T-helper 17 cell (primary cell): ENCODE results near the gene GLRA3. TPM values are rescaled to one million over a fixed set of nuclear protein-coding genes. Genes with fewer than 3 reads are reported as not detected.
A peak's percentile ranks its signal among the peaks of the same experiment; 100 is the strongest.
"Not testable (repeated sequence)": the region's sequence is repeated elsewhere in the genome, so short reads cannot be mapped to it uniquely, and the experiment has no call there.

ENCODE experiments used
- ATAC-seq: fragments of 150-1000 bp; cut with Tn5 transposase; 2 replicates; pipeline ENCODE4 v1.10.0; 2021; ENCODE audit warnings: mild to moderate bottlenecking, moderate library complexity
- DNase-seq, 3 donors: peaks; one replicate each; pipeline versions ENCODE4 v3.0.0 to v3.0.0-alpha.2; 2020 to 2021
- H3K9me3 ChIP-seq: one replicate; pipeline ENCODE4 v1.7.0; 2013; ENCODE audit warnings: low read length, mild to moderate bottlenecking; ENCODE audit not compliant: control insufficient read depth, poor library complexity, severe bottlenecking
- H3K27ac Mint-ChIP-seq: one replicate; pipeline ENCODE4 v1.8.0; 2022; ENCODE audit warnings: mild to moderate bottlenecking, moderate library complexity, mixed read lengths
- H3K27me3 Mint-ChIP-seq: one replicate; pipeline ENCODE4 v1.8.0; 2022; ENCODE audit warnings: mixed read lengths
- H3K36me3 Mint-ChIP-seq: one replicate; pipeline ENCODE4 v1.8.0; 2022; ENCODE audit warnings: low read depth, mixed read lengths
- H3K4me1 Mint-ChIP-seq: one replicate; pipeline ENCODE4 v1.8.0; 2022; ENCODE audit warnings: mild to moderate bottlenecking, mixed read lengths
- H3K4me3 Mint-ChIP-seq: one replicate; pipeline ENCODE4 v1.8.0; 2022; ENCODE audit warnings: mild to moderate bottlenecking, moderate library complexity, mixed read lengths
- total RNA-seq, 4 donors: library from RNA in 2 of 4; stranded (reverse) in 2 of 4; gene quantifications; one replicate each; pipeline ENCODE4 v1.2.3 and lab custom pipeline; 2022 to 2026

The GLRA3 gene
- total RNA-seq (not detected), total RNA-seq (lab: John Stamatoyannopoulos, UW) (0 reads per million in 2 donors)

DNA sequence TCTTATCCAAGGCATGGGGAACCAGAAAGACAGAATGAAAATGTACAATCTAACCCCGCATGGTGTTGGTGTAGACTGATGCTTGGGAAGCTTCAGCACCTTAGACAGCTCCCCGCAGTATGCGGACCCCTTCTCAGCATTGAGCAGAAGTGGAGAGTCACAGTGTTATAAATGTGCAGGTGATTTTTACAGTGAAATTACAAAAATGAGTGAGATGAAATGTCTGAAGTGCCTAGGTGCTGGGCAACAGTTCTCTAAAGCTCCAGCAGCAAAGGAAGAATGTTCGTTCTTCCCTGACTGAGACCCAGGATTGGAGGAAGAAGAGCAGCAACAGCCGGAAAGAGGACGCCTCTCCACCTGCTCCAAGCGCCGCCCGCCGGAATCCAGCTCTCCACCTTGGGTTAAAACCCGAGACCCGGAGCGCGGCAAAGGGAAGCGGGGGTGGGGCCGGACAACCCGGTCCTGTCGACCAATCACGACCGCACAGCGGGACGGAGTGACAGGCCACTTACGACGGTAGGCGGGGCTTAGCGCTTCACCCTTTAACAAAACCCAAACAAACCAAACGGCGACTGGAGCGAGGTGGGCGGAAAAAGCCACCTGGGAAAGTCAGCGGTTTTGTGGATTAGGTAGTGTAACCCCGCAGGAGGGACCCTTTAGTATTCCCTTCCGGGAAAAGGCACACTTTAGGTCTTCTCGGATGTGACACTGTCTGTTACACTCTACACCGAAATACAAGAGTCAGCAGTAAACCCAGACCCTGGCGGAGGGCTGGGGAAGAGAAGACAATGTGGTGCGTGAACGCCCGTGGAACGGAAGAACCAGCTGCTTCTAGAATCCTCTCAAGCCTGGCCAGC, at the start of gene GLRA3:
GLRA3 (minus strand) TSS at position 403 of the 857 bp plus-strand sequence. CDS start 436 bp downstream, outside the sequence.
- no peaks in the 10 kb centered on the region for H3K4me1 Mint-ChIP-seq
- H3K9me3 ChIP-seq: peaks cover 3% of the 10 kb centered on the region
- DNase-seq (no peak), ATAC-seq (peak; percentile 44)
- H3K4me3 Mint-ChIP-seq: no peak within 1 kb of the TSS
- no peaks in the 10 kb centered on the region for H3K36me3 Mint-ChIP-seq
- no peak within 1 kb of the TSS for H3K27ac Mint-ChIP-seq
- peaks cover 16% of the 10 kb centered on the region for H3K27me3 Mint-ChIP-seq

DNA sequence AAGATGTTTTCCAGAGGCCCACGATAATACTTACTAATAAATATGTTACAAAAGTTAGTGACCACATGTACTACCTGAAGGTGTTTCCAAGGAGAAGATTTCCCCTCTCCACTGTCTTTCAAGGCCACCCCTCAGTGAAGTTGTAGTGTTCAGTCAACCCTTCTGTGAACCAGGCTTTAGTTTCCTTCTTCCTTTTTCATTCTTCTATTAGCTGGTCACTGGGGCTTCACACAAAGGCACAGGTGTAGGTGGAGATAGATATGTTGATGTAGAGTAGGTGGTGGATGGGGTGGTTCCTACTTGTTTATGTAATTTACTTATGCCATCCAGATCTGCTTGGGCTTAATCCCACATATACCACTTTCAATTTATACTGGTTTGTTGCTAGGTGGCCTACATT, 45.9 kb upstream of the GLRA3 start:
- Mint-ChIP-seq H3K27ac (no peak overlapping the region), H3K4me3 (no peak overlapping the region), H3K4me1 (no peaks in the 10 kb centered on the region), H3K27me3 (no peaks in the 10 kb centered on the region), H3K36me3 (no peaks in the 10 kb centered on the region)
- ATAC-seq (no peak), DNase-seq (no peak)
- H3K9me3 ChIP-seq: no peaks in the 10 kb centered on the region

DNA sequence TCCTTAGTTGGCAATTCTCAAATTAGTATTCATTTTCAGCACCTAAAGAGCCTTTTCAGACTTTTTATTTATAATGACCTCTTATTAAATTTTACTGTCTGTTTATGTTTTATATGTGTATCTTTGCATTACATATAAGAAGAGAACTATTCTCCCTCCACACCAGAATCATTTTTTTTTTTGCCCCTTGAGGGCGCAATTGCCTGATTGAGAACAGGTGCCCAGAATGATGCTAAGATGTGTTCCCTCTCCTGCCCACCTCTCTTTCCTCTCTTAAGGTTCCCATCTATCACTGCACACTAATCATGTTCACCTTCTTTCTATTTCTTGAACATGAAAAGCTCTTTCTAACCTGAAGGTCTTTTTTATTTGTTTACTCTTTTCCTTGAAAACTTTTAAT, 44.9 kb upstream of the GLRA3 start:
- Mint-ChIP-seq H3K4me3 (no peak overlapping the region), H3K27ac (no peak overlapping the region), H3K36me3 (no peaks in the 10 kb centered on the region), H3K4me1 (no peaks in the 10 kb centered on the region), H3K27me3 (no peaks in the 10 kb centered on the region)
- DNase-seq: no peak
- no peak for ATAC-seq
- H3K9me3 ChIP-seq: no peaks in the 10 kb centered on the region

DNA sequence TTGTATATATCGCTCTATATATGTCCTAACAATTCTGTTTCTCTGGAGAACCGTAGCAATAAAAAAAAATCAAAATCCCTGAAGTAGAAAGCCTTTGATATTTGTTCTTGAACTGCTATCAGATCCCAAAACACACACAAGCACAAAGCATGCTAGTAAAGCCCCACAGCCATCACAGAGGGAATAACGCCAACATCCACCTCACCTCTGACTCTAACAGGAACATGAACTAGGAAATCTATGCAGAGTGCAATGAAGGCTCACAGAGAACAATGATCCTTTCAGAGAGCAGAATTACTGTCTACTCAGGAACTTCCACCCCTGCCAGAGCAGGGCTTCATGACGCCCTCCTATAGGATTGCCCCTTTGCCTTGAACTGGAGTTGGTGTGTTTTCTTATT, 44.1 kb upstream of the GLRA3 start:
- H3K27ac Mint-ChIP-seq, H3K9me3 ChIP-seq, DNase-seq, H3K36me3 Mint-ChIP-seq, H3K27me3 Mint-ChIP-seq, H3K4me3 Mint-ChIP-seq, H3K4me1 Mint-ChIP-seq, ATAC-seq: not testable (repeated sequence)

DNA sequence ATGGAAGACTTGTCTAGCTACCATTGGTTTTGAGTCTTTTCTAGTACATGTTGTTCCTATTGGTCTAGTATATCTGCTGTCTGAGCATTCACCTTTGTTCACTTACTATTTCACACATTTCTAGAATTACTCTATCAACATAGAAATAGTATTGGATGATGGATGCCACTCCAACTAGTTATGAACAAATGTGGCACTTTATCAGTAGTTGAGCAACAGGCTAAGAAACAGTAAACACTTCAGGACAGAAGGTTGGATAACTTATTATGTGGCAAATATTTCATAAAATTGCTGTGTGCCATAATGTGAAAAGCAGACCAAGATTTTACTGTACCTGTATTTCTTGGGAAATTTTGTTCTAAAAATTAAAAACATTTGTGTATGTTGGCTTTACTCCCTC, 42.4 kb upstream of the GLRA3 start:
- Mint-ChIP-seq H3K27me3 (no peaks in the 10 kb centered on the region), H3K4me3 (no peak overlapping the region), H3K4me1 (no peaks in the 10 kb centered on the region), H3K36me3 (no peaks in the 10 kb centered on the region), H3K27ac (no peak overlapping the region)
- ATAC-seq (no peak), DNase-seq (no peak)
- no peaks in the 10 kb centered on the region for H3K9me3 ChIP-seq

GRCh38 chr4:174870311-174870710, 41.3 kb upstream of the GLRA3 start:
- DNase-seq (no peak), ATAC-seq (no peak)
- Mint-ChIP-seq H3K4me1 (no peaks in the 10 kb centered on the region), H3K27ac (no peak overlapping the region), H3K27me3 (no peaks in the 10 kb centered on the region), H3K4me3 (no peak overlapping the region), H3K36me3 (no peaks in the 10 kb centered on the region)
- H3K9me3 ChIP-seq: no peaks in the 10 kb centered on the region

DNA sequence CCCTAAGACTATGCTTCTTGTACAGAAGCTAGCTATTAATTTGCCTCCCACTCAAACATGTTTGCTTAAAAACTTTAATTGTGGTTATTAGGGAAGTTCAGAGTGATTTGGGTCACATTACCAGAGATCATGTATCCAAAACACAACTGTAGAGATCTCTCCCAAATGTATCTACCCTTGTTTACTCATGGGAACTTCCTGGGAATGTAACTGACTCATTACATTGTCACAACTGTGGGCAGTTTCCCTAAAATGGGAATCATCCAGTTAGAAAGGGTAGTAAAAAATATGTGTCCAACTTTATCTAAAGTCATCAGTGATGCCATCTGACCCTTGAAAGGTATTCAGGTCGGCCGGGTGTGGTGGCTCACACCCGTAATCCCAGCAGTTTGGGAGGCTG, 40.3 kb upstream of the GLRA3 start:
- DNase-seq: no peak
- Mint-ChIP-seq H3K36me3 (no peaks in the 10 kb centered on the region), H3K4me1 (no peaks in the 10 kb centered on the region), H3K27ac (no peak overlapping the region), H3K27me3 (no peaks in the 10 kb centered on the region), H3K4me3 (no peak overlapping the region)
- H3K9me3 ChIP-seq: no peaks in the 10 kb centered on the region
- ATAC-seq: no peak

GRCh38 chr4:174867903-174868302, 38.9 kb upstream of the GLRA3 start:
- DNase-seq: no peak
- H3K27me3 Mint-ChIP-seq: no peaks in the 10 kb centered on the region
- no peak overlapping the region for H3K4me3 Mint-ChIP-seq
- no peaks in the 10 kb centered on the region for H3K4me1 Mint-ChIP-seq
- H3K36me3 Mint-ChIP-seq: no peaks in the 10 kb centered on the region
- no peaks in the 10 kb centered on the region for H3K9me3 ChIP-seq
- ATAC-seq: no peak
- no peak overlapping the region for H3K27ac Mint-ChIP-seq

DNA sequence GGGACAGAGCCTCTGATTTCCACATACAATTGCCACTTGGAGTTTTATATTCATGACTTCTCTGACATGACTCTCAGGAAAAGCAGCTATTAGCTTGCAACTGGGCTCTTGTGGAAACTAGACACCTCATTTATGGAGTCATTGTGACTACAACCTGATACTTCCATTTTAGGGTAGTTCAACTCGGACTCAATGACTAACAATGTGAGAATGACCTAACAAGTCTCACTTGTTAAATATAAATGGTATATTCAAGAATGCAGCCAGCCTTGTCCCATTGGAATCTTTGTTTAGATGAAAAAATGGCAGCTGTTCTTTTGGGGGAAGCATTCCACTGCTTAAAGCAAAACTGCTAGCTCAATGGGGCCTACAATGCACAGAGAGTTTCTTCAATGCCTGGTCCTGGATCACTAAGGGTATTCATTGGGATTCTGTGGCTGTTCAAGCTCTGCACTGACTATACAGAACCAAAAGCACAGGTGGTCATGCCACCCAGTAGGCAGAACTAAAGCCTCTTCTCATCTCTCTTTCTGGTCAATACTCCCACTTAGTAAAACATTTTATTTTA, 36.5 kb upstream of the GLRA3 start:
- ATAC-seq (no peak), DNase-seq (no peak)
- H3K36me3 Mint-ChIP-seq: no peaks in the 10 kb centered on the region
- H3K4me3 Mint-ChIP-seq: no peak overlapping the region
- H3K27ac Mint-ChIP-seq: no peak overlapping the region
- H3K27me3 Mint-ChIP-seq: no peaks in the 10 kb centered on the region
- no peaks in the 10 kb centered on the region for H3K9me3 ChIP-seq
- no peaks in the 10 kb centered on the region for H3K4me1 Mint-ChIP-seq

DNA sequence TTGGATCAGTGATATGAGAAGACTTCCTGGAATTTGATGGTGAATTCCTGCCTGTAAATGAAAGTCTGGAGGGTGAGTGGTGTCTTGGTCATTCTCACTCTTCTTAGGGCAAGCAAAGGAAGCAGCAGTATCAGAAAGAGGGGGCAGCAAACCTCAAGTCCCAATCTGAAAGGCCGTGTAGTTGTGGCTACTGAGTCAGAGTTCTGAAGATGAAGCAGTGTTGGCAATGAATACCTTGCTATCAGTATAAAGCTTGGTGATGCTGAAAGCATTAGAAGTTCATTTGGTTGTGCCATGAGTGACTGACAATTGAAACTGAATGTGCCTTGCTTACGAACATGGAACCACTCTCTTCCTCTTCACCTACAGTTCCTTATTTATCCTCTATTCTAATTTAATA, 35.0 kb upstream of the GLRA3 start:
- DNase-seq: no peak
- Mint-ChIP-seq H3K36me3 (no peaks in the 10 kb centered on the region), H3K27ac (no peak overlapping the region), H3K27me3 (no peaks in the 10 kb centered on the region), H3K4me3 (no peak overlapping the region), H3K4me1 (no peaks in the 10 kb centered on the region)
- ATAC-seq: no peak
- no peaks in the 10 kb centered on the region for H3K9me3 ChIP-seq

DNA sequence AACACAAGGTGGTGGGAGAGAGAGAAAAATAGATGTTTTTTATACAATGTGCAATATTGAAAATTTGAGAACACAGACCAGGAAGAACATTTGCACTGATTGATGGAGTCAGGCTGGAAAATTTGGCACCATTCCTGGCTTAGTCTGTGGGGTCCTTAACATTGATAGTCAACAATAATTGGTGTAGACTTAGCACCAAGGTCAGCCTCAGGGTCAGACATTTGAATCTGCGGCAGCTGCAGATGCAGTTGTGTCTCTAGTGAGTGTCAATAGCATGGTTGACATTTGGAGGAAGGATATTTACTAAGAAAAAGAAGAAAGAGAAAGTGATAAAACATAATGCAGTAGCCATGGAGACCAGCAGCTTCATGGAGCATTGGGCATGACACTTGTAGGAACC, 31.5 kb upstream of the GLRA3 start:
- H3K9me3 ChIP-seq: no peaks in the 10 kb centered on the region
- no peaks in the 10 kb centered on the region for H3K4me1 Mint-ChIP-seq
- H3K27me3 Mint-ChIP-seq: no peaks in the 10 kb centered on the region
- H3K4me3 Mint-ChIP-seq: no peak overlapping the region
- no peak overlapping the region for H3K27ac Mint-ChIP-seq
- ATAC-seq (no peak), DNase-seq (no peak)
- no peaks in the 10 kb centered on the region for H3K36me3 Mint-ChIP-seq

GRCh38 chr4:174859904-174860303, 30.9 kb upstream of the GLRA3 start:
- Mint-ChIP-seq H3K36me3 (no peaks in the 10 kb centered on the region), H3K27me3 (no peaks in the 10 kb centered on the region), H3K4me1 (no peaks in the 10 kb centered on the region), H3K4me3 (no peak overlapping the region), H3K27ac (no peak overlapping the region)
- DNase-seq (no peak), ATAC-seq (no peak)
- no peaks in the 10 kb centered on the region for H3K9me3 ChIP-seq

DNA sequence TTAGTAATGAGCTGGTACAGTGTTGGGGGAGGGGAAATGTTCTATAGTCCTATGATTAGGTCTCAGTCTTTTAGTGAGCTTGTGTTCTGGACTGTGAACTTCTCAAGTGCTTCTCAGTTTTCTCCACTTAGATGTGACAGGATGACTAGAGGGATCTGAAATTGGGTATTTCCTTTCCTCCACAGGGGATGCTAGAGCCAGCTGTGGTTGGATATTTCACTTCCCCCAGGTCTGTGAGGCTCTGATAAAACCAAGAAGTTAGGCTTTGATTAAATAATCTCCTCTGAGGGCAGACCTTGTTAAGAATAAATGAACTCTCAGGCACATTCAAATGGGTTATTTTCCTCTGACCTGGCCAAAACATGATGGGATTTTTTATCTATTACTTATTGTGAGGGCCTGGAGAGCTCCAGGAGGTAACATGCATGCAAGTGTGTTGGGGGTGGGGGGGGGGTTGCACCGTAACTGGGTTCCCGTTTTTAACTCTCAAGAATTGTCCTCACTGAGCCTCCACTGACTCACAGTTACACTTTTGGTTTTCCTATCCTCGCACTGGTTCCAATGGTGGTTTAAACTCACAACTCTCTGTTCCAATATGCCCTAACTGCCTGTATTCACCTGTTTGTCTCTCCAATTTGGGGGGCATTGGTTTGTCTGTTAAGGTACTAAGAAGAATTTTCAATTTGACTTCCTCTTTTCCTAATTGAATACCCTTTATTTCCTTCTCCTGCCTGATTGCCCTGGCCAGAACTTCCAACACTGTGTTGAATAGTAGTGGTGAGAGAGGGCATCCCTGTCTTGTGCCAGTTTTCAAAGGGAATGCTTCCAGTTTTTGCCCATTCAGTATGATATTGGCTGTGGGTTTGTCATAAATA, 28.1 kb upstream of the GLRA3 start:
- Mint-ChIP-seq H3K4me3 (no peak overlapping the region), H3K36me3 (no peaks in the 10 kb centered on the region), H3K27ac (no peak overlapping the region), H3K4me1 (no peaks in the 10 kb centered on the region), H3K27me3 (no peaks in the 10 kb centered on the region)
- no peak for ATAC-seq
- H3K9me3 ChIP-seq: no peaks in the 10 kb centered on the region
- DNase-seq: no peak
